Smooth muscle cell (in vitro differentiated cells): Measurements from ENCODE around the gene SPATA3. TPM values are rescaled to one million over a fixed set of nuclear protein-coding genes. Genes with fewer than 3 reads are reported as not detected.
"Not testable (repeated sequence)": the region's sequence is repeated elsewhere in the genome, so short reads cannot be mapped to it uniquely, and the experiment has no call there.

Experiments
- DNase-seq: peaks from one replicate; lab custom pipeline; 2025; ENCODE audit not compliant: unreplicated experiment; lab: John Stamatoyannopoulos, UW
- H2AFZ ChIP-seq: fragments of 200-600 bp; sonication (generic); 2 replicates; pipeline ENCODE4 v1.6.0; 2016; ENCODE audit warnings: antibody characterized with exemption, low read depth, mild to moderate bottlenecking
- H3F3A ChIP-seq: fragments of 200-600 bp; sonication (generic); 2 replicates; pipeline ENCODE4 v1.6.0; 2017; ENCODE audit warnings: antibody characterized with exemption, low read depth
- H3K27ac ChIP-seq: fragments of 200-600 bp; sonication (generic); 2 replicates; pipeline ENCODE4 v1.5.1; 2016; ENCODE audit warnings: low read depth, mild to moderate bottlenecking
- H3K27me3 ChIP-seq: fragments of 200-600 bp; sonication (generic); 2 replicates; pipeline ENCODE4 v1.6.1; 2016; ENCODE audit warnings: low read depth, mild to moderate bottlenecking
- H3K36me3 ChIP-seq: fragments of 200-600 bp; sonication (generic); 2 replicates; pipeline ENCODE4 v1.5.1; 2016; ENCODE audit warnings: low read depth
- H3K4me1 ChIP-seq: fragments of 200-600 bp; sonication (generic); 2 replicates; pipeline ENCODE4 v1.5.1; 2016; ENCODE audit warnings: low read depth
- H3K4me2 ChIP-seq: fragments of 200-600 bp; sonication (generic); 2 replicates; pipeline ENCODE4 v1.6.0; 2016; ENCODE audit warnings: mild to moderate bottlenecking
- H3K4me3 ChIP-seq: fragments of 200-600 bp; sonication (generic); 2 replicates; pipeline ENCODE4 v1.5.1; 2016; ENCODE audit warnings: mild to moderate bottlenecking
- H3K79me2 ChIP-seq: fragments of 200-600 bp; sonication (generic); 2 replicates; pipeline ENCODE4 v1.6.0; 2016; ENCODE audit warnings: low read depth, mild to moderate bottlenecking
- H3K9ac ChIP-seq: fragments of 200-600 bp; sonication (generic); 2 replicates; pipeline ENCODE4 v1.6.0; 2016; ENCODE audit warnings: low read depth
- H3K9me3 ChIP-seq: fragments of 200-600 bp; sonication (generic); replicated peaks from 2 replicates; pipeline ENCODE4 v1.5.1; 2016; ENCODE audit warnings: low read depth
- H4K20me1 ChIP-seq: fragments of 200-600 bp; sonication (generic); 2 replicates; pipeline ENCODE4 v1.6.0; 2016; ENCODE audit warnings: low read depth
- WGBS: methylation state at CpG from one replicate; pipeline ENCODE4 v1.1.7; 2016; ENCODE audit warnings: low lambda C conversion rate; 5-methylcytosine and 5-hydroxymethylcytosine counted together
- polyA plus RNA-seq: library from polyadenylated mRNA; unstranded; fragments of >200 nt; fragmentation: Nextera tagmentation; extraction: Ambion mirVana; gene quantifications from 2 replicates; pipeline ENCODE4 v1.2.1, GENCODE V29; 2016
- total RNA-seq: library from RNA; depleted of rRNA; stranded (reverse); fragments of >200 nt; gene quantifications from 2 replicates; pipeline ENCODE4 v1.2.3, GENCODE V29; 2014
- TF ChIP-seq, protein P1 (sequence below): fragments of 200-600 bp; sonication (generic); IDR thresholded peaks from 2 replicates; pipeline ENCODE4 v1.5.1; 2017; ENCODE audit warnings: borderline replicate concordance, mild to moderate bottlenecking, antibody characterized with exemption; ENCODE audit not compliant: insufficient read depth, poor library complexity, severe bottlenecking

SPATA3 gene
- total and polyA plus RNA-seq, 2 experiments from 2014 or later: not detected

DNA sequence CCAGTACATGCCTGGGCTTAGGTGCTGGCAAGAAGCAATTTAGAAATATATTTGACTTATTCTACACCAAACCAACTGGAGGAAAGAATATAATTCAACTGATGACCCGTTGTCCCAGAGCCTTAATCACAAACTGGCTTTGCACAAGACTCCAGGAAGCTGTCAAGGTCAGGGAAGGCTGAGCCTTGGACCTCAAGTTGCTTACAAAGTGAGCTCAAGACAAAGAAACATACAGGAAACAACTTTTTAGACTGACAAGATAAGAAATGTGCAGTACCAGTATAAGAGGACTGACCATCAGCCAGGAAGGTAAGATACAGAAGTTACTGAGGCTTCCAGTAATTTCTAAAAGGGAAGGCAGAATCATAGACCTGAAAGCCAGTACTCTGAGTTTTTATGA, 35.9 kb upstream of the SPATA3 start:
- H2AFZ ChIP-seq: no peak overlapping the region
- no peak overlapping the region for H3K9ac ChIP-seq
- no peaks in the 10 kb centered on the region for H3F3A ChIP-seq
- H3K4me2 ChIP-seq: no peak overlapping the region
- no peaks in the 10 kb centered on the region for H3K36me3 ChIP-seq
- TF ChIP-seq, protein P1, sequence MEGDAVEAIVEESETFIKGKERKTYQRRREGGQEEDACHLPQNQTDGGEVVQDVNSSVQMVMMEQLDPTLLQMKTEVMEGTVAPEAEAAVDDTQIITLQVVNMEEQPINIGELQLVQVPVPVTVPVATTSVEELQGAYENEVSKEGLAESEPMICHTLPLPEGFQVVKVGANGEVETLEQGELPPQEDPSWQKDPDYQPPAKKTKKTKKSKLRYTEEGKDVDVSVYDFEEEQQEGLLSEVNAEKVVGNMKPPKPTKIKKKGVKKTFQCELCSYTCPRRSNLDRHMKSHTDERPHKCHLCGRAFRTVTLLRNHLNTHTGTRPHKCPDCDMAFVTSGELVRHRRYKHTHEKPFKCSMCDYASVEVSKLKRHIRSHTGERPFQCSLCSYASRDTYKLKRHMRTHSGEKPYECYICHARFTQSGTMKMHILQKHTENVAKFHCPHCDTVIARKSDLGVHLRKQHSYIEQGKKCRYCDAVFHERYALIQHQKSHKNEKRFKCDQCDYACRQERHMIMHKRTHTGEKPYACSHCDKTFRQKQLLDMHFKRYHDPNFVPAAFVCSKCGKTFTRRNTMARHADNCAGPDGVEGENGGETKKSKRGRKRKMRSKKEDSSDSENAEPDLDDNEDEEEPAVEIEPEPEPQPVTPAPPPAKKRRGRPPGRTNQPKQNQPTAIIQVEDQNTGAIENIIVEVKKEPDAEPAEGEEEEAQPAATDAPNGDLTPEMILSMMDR: no peak
- no peaks in the 10 kb centered on the region for H3K79me2 ChIP-seq
- WGBS: 88% methylated on average over 1 of the region's 1 CpG
- no peak overlapping the region for H3K4me3 ChIP-seq
- H3K9me3 ChIP-seq: no peaks in the 10 kb centered on the region
- no peak for DNase-seq
- no peaks in the 10 kb centered on the region for H4K20me1 ChIP-seq
- no peak overlapping the region for H3K27ac ChIP-seq
- no peaks in the 10 kb centered on the region for H3K27me3 ChIP-seq
- H3K4me1 ChIP-seq: peaks cover 3% of the 10 kb centered on the region

DNA sequence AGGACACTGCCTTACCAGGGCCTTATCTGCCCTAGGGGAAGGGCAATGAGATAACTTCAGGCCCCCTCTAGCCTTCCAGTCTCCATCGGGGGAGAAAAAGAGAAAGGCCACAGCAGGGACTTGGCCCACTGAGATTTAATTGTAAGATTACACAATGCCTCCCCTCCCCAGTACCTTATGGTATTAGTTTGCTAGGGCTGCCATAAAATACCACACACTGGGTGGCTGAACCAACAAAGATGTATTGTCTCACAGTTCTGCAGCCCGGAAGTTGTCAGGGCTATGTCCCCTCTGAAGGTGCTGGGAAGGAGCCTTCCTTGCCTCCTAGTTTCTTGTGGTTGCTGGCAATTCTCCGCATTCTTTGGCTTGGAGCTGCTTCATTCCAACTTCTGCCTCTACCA, 34.8 kb upstream of the SPATA3 start:
- Histone ChIP-seq H3K27ac (no peak overlapping the region), H4K20me1 (no peaks in the 10 kb centered on the region), H2AFZ (no peak overlapping the region), H3K4me1 (peaks cover 3% of the 10 kb centered on the region), H3K4me2 (no peak overlapping the region), H3K79me2 (no peaks in the 10 kb centered on the region), H3K36me3 (no peaks in the 10 kb centered on the region), H3K27me3 (no peaks in the 10 kb centered on the region), H3F3A (no peaks in the 10 kb centered on the region), H3K9ac (no peak overlapping the region), H3K4me3 (no peak overlapping the region), H3K9me3 (no peaks in the 10 kb centered on the region)
- TF ChIP-seq, protein P1: no peak
- no peak for DNase-seq
- 57% methylated on average over 3 of the region's 3 CpGs for WGBS

DNA sequence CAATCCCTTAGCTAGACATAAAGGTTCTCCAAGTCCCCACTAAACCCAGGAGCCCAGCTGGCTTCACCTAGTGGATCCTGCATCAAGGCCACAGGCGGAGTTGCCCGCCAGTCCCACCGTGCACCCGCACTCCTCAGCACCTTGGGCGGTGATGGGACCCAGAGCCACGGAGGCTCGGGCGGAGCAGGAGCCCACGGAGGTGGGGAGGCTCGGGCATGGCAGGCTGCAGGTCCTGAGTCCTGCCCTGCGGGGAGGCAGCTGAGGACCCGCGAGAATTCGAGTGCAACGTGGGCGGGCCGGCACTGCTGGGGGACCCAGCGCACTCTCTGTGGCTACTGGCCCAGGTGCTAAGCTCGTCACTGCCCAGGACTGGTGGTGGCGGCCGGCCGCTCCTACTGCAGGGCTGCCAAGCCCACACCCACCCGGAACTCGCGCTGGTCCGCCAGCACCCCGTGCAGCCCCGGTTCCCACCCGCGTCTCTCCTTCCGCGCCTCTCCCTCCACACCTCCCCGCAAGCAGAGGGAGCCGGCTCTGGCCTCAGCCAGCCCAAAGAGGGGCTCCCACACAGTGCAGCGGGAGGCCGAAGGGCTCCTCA, 31.7 kb upstream of the SPATA3 start:
- WGBS: 97% methylated on average over 17 of the region's 36 CpGs
- H3K27me3 ChIP-seq: no peaks in the 10 kb centered on the region
- H3K79me2 ChIP-seq: no peaks in the 10 kb centered on the region
- no peaks in the 10 kb centered on the region for H3K4me1 ChIP-seq
- H3K4me2 ChIP-seq: no peak overlapping the region
- no peak overlapping the region for H3K27ac ChIP-seq
- H2AFZ ChIP-seq: no peak overlapping the region
- no peak for DNase-seq
- no peaks in the 10 kb centered on the region for H3K9me3 ChIP-seq
- H3K4me3 ChIP-seq: no peak overlapping the region
- H3F3A ChIP-seq: no peaks in the 10 kb centered on the region
- H3K36me3 ChIP-seq: no peaks in the 10 kb centered on the region
- TF ChIP-seq, protein P1: no peak
- H4K20me1 ChIP-seq: no peaks in the 10 kb centered on the region
- H3K9ac ChIP-seq: no peak overlapping the region

DNA sequence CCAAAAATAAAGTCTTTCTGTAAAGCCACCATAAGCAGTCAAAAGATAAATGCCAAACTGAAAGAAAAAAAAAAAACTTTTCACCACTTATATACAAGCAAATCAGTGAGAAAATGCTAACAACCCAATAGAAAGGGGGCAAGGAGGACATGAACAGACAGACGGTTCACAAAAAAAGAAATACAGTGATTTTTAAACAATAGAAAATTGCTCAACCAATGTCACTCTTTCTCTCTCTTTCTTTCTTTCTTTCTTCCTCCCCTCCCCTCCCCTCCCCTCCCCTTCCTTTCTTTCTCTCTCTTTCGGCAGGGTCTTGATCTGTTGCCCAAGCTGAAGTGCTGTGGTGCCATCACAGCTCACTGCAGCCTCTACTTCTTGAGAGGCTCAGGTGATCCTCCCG, 28.8 kb upstream of the SPATA3 start:
- Histone ChIP-seq H3K36me3 (no peaks in the 10 kb centered on the region), H2AFZ (no peak overlapping the region), H3F3A (no peaks in the 10 kb centered on the region), H4K20me1 (no peaks in the 10 kb centered on the region), H3K27ac (no peak overlapping the region), H3K9me3 (no peaks in the 10 kb centered on the region), H3K79me2 (no peaks in the 10 kb centered on the region), H3K4me3 (no peak overlapping the region), H3K9ac (no peak overlapping the region), H3K27me3 (no peaks in the 10 kb centered on the region), H3K4me1 (no peaks in the 10 kb centered on the region), H3K4me2 (no peak overlapping the region)
- WGBS: 85% methylated on average over 2 of the region's 3 CpGs
- no peak for DNase-seq
- TF ChIP-seq, protein P1: no peak

DNA sequence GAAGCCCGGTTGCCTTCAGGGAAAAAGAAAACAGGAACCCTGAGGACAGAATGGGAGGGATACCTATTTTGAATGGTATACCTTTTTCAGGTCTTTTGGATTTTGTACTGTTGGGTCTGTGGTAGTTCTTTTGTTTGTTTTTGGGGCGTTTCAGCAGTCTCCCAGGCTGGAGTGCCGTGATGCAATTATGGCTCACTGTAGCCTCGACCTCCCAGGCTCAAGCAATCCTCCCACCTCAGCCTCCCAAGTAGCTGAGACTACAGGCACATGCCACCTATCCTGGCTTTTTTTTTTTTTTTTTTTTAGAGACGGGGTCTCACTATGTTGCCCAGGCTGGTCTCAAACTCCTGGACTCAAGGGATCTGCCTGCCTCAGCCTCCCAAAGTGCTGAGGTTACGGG, 27.6 kb upstream of the SPATA3 start:
- WGBS: 96% methylated on average over 6 of the region's 6 CpGs
- not testable (repeated sequence) for H3K27ac ChIP-seq, H3K27me3 ChIP-seq, H3F3A ChIP-seq, H3K36me3 ChIP-seq, H3K4me1 ChIP-seq, H4K20me1 ChIP-seq, DNase-seq, H3K4me2 ChIP-seq, H2AFZ ChIP-seq, H3K79me2 ChIP-seq, H3K9me3 ChIP-seq, H3K4me3 ChIP-seq, H3K9ac ChIP-seq
